Transverse colon (tissue), 4 donors: ENCODE data around the gene SPANXN5.
"Not testable (repeated sequence)": the region's sequence is repeated elsewhere in the genome, so short reads cannot be mapped to it uniquely, and the experiment has no call there.

Experiments
- CTCF ChIP-seq, 5 experiments: fragments of 200-600 bp in 3 of 5; fragments of 450-650 bp in 2 of 5; sonication (generic) in 3 of 5; IDR thresholded peaks; 1 replicate in 2 of 5; 2 replicates in 3 of 5; pipeline ENCODE4 v1.5.1; 2016 to 2017; ENCODE audit warnings: antibody characterized with exemption in 5 of 5, inconsistent platforms in 3 of 5, mild to moderate bottlenecking in 2 of 5, moderate library complexity in 1 of 5
- EP300 ChIP-seq: sonication (generic); formaldehyde crosslinking; IDR thresholded peaks from one replicate; pipeline ENCODE4 v1.6.1; 2017; ENCODE audit warnings: antibody characterized with exemption, low read depth
- POLR2A ChIP-seq: fragments of 450-650 bp; IDR thresholded peaks from one replicate; pipeline ENCODE4 v1.6.1; 2016; ENCODE audit warnings: antibody characterized with exemption, mild to moderate bottlenecking, moderate library complexity
- POLR2AphosphoS5 ChIP-seq, 3 donors: sonication (generic); formaldehyde crosslinking; IDR thresholded peaks; one replicate each; pipeline ENCODE4 v1.6.1; 2016; ENCODE audit warnings: antibody characterized with exemption in 3 of 3

- not testable (repeated sequence) for TF ChIP-seq CTCF (IDR thresholded peaks at IDR 0.05); POLR2A; EP300; POLR2AphosphoS5 (IDR thresholded peaks at IDR 0.05)
Measured at GRCh38 chrX:52804876-52805275, 7.6 kb upstream of the SPANXN5 start.
